ENCODE results near the gene ROR1.

Gene ROR1

DNA sequence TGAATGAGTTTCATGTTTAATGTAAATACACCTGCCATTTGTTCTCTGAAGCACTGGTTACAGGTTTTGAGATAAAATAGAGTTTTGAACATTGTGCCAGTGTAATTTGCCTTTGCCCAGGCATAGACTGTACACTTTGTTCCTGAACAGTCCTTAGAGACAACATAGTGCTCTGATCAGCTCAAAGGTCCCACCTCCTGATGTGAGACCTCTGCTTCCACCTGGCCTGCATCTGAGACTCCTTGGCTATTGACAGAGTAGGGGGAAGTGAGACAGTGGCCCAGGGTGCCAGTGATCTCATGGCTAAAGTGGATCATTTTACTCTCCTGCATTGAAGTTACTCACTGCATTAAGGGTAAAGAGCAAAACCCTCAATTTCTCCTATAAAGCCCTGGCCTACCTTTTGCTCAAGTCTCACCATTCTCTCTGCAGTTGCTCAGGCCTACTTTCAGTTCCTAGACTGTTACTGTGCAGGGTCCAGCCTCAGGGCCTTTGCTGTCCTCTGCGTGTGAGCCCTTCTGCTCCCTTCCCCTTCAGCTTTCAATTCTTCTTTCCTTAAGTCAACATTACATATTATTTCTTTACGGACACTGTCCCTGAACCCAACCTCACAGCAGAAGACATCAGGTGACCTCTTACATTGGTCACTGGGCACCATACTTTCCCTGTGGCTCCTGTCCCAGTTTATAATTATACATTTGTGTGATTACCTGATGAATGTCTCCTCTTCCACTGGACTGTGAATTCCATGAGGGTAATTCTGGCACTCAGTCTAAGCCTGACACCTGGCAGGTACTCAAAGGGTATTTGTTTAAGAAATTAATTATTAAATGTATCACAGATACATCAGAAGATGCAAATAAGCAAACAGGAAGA, 142.9 kb downstream of the ROR1 start:
- DNase-seq: no peak

DNA sequence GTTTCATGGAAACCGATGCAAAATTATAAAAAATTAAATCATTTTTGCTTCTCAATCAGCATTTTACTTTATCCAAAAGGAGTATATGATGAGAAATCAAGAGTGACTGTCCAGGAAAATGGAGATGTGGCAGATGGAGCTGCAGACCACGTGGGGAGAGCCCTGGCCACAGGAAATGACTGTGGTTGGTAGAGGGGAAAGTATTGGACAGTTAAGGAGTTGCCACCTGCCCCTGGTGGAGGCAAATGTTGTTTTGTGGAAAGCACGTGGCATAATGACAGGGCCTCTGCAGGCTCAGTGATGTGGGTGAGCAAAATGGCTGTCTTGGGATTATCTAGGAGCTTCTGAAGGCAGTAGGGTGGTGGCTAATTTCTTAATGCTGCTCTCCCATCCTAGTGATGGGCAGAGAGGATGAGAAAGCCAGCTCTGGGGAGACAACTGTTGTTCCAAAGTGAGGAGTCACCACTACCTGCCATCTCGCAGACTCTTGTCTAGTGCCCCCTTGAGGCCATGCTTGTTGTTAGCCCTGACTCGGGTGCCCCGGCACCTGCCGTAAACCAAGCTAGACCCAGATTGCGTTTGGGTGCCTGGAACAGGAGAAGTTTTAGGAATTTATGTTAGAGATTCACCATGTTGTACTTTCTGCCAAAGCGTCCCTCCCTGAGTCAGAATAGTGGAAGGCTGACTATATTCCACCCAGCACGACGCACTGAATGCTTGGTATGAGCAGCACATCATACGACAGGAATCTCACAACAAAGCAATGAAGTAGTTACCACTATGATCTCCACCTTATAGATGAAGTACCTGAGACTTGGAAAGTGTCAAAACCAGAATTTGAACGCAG, 144.0 kb downstream of the ROR1 start:
- no peak for DNase-seq

GRCh38 chr1:63918418-63918945, 144.7 kb downstream of the ROR1 start:
- DNase-seq: no peak

- no peak for DNase-seq
These were observed 146.6 kb downstream of the ROR1 start for GRCh38 chr1:63920154-63921117.

- no peak for DNase-seq
These were observed 147.5 kb downstream of the ROR1 start for GRCh38 chr1:63921359-63921758.

GRCh38 chr1:63921802-63922201, 148.0 kb downstream of the ROR1 start:
- no peak for DNase-seq

DNA sequence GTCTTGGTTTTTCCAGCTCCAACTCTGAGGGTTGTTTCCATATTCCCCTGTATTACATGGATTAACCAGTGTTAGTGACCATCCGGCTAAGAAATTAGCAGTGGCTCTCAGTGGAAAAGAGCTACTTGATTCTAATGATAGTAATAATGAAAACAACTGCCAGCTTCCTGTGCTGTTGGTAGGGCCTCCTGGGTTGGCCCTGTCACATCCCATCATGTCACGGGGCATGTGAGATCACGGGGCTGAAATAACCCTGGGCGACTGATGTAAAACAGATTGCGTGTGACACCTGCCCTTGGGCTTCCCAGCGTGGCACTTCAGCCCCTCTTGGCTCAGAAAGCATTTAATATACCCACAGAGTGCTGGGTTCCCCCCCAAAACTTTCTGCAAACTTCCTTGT, 149.0 kb downstream of the ROR1 start:
- DNase-seq: no peak

DNA sequence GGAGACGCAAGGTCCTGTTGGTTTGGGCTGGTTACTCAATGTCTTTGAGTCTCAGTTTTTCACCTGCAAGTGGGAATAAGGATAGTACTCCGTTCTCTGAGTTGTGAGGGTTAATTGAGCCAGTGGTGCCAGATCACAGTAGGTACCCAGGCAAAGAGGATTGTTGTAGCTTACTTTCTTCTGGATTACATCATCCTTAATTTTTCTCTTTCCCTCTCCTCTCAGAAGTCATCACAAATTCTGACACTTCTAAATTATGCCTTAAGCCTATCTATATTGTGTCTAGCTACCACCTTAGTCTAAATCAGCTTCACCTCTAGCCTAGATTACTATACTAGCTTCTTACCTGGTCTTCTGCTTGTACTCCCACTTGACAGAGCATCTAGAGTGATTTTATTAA, 149.5 kb downstream of the ROR1 start:
- DNase-seq: no peak

DNA sequence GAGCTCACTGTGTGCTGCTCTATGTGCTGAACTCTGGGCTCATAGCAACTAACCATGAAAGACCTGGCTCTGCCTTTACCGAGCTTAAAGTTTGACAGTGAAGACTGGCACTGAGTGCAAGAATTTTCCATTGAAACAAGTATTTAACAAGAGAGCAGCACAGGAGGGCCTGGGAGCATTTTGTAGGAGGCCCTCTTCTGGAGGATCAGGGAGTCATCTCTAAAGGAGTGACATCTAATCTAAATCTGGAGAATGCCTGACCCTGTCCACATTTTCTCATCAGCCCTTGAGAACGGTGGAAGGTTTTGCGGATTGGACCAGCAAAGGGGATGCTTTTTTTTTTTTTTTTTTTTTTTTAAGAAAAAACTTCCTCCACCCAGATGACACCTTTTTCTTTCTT, 150.8 kb downstream of the ROR1 start:
- no peak for DNase-seq

- DNase-seq: no peak
These were observed 154.6 kb downstream of the ROR1 start for GRCh38 chr1:63928186-63929105.

GRCh38 chr1:63929106-63929478, 155.3 kb downstream of the ROR1 start:
- no peak for DNase-seq

DNA sequence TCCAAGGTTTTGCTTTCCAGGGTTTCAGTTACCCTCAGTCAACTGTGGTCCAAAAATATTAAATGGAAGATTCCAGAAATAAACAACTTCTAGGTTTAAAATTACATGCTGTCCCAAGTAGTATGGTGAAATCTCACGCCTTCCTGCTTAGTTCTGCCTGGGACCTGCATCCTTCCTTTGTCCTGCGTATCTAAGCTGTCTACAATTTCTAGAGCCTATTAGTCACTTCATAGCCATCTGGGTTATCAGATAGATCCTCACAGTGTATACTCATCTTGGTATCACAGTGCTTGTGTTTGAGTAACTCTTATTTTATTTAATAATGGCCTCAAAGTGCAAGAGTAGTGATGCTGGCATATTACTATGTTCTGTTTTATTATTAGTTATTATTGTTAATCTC, 157.7 kb downstream of the ROR1 start:
- no peak for DNase-seq

DNA sequence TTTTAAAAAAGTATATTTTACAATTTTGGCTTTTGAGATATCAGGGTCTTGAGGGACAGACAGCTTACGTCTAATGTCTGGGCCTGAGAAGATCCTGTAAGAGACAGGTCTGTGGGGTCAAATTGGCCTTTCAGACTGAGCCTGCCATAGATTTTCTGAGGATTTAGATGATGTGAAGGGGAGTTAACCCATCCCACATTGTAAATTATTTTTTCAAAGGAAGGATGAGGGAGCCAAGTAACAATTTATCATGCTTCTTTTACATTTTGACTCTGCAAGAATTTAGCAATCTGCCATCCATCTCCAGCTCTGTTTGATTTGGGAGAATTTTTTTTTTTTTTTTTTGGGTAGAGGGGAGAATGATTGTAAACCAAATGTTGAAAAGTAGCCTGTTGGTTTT, 160.9 kb downstream of the ROR1 start:
- no peak for DNase-seq

DNA sequence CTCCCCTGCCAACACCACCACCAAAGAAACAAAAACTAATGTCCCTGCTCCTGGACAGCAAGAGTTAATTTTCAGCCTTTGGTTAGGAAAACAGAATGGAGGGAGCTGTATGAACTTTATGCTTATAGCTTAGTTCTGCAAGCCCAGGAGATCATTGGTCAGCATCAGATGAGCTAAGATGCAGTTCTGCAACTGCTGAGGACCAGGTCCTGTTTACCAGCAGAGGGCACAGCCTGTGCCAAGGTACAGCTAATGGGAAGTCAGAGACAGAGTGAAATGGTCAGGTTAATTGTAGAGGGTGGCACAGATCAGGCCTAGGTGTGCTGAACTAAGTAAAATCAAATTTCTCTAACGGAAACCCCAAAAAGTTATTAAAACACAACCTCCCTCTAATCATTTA, 161.3 kb downstream of the ROR1 start:
- no peak for DNase-seq

GRCh38 chr1:63935553-63935952, 161.7 kb downstream of the ROR1 start:
- DNase-seq: no peak

DNA sequence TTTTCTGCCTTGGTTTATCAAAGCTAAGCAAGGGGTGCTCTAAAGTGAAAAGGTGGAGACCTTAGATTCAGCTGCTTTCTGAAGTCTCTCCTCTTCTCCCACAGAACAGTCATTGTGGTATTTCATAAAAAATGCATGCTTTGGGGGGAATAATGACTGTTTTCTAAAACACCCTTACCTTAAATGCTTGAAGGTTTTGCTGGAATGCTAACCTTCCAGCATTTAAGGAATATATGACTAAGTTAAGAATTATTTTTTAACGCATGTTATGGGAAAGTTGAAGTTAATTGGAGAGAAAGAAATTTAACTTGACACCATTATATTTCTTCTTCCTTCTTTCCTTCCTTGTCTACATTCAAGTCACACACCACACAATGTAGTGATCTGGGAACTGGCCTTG, 162.5 kb downstream of the ROR1 start:
- DNase-seq: no peak

DNA sequence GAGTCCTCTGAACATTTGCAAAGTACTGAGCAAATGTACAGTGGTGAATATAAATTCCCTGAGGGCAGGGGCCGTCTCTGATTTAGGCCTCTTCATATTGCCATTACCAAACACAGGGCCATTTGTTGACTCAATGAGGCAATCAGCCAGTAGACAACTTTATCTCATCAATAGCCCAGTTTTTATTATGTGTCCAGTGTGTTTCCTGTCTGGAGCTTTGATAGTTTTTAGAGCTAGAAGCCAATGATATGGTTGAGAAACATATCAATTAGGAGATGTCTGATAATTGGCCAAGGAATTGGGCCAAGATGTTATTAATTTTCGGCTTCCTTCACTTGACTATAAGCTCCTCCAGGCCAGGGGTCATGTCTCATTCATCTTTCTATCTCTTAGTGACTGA, 163.0 kb downstream of the ROR1 start:
- DNase-seq: no peak

DNA sequence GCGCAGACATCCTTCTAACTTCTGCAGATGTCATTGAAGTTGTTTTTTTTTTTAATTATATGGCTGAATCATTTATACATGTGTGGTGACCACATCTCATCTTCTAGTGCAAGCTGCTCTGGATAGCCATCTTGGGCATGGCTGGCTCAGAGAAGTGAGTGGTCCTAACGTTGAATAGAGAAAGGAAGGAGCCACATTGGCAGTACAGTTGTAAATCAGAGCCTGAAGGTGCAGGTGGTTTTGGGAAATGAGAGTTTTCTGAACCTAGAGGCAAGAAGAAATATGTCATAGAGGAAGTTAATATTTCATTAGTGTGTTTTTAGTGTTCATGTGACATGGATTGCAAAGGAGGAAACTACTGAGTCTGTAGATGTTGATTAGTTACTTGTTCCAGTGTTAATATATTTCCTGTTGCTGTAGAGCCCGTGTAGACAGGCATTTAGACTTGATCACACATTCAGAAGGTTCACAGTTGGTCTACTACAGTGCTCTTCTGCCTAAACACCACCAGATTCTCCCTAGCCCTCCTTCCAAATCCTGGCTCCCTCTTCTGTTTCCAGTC, 163.7 kb downstream of the ROR1 start:
- no peak for DNase-seq

GRCh38 chr1:63940440-63940839, 166.6 kb downstream of the ROR1 start:
- DNase-seq: no peak

- no peak for DNase-seq
These were observed 169.6 kb downstream of the ROR1 start for GRCh38 chr1:63943393-63943792.

GRCh38 chr1:63945943-63946342, 172.1 kb downstream of the ROR1 start:
- DNase-seq: no peak

Measured in SHP77 treated with DMSO at 0.1 percent for 48 hours (cell line).